SK-N-SH (cell line): ENCODE data around the gene MRPS35. TPM values are rescaled to one million over a fixed set of nuclear protein-coding genes. Genes with fewer than 3 reads are reported as not detected.

ENCODE experiments used
- CTCF ChIA-PET: fragments of 300-600, 350-600 bp; formaldehyde crosslinking; extraction: SDS; loops from one replicate; lab custom pipeline; 2021; lab: Yijun Ruan, JAX
- POLR2A ChIA-PET: fragments of 350-600 bp; sonication (Branson Sonifier 250); formaldehyde crosslinking; extraction: SDS; loops from one replicate; lab custom pipeline; 2020; ENCODE audit warnings: antibody characterized with exemption, inconsistent platforms; lab: Yijun Ruan, JAX
- DNase-seq: peaks from one replicate; pipeline ENCODE4 v3.0.0; 2012
- H2AFZ ChIP-seq: fragments of 200-600 bp; sonication (generic); 2 replicates; pipeline ENCODE4 v1.8.1; 2016; ENCODE audit warnings: antibody characterized with exemption, mild to moderate bottlenecking, low read depth
- H3F3A ChIP-seq: fragments of 200-600 bp; sonication (generic); replicated peaks from 2 replicates; pipeline ENCODE3; 2016; ENCODE audit warnings: antibody characterized with exemption, mild to moderate bottlenecking; ENCODE audit not compliant: insufficient read depth
- H3K27ac ChIP-seq, 2 experiments: fragments of 200-500 bp in 1 of 2; fragments of 200-600 bp in 1 of 2; sonication (Bioruptor generic) in 1 of 2; sonication (generic), shearing (Covaris generic) in 1 of 2; 2 replicates each; pipeline versions ENCODE4 v1.5.1 to v1.6.1; 2014 to 2016; ENCODE audit warnings: low read depth in 2 of 2, inconsistent platforms in 1 of 2, low read length in 1 of 2, mild to moderate bottlenecking in 1 of 2, mixed read lengths in 1 of 2
- H3K27me3 ChIP-seq: fragments of 200-600 bp; sonication (generic), shearing (Covaris generic); 2 replicates; pipeline ENCODE4 v1.6.1; 2016; ENCODE audit warnings: mixed run types; ENCODE audit not compliant: insufficient read depth
- H3K36me3 ChIP-seq, 2 experiments: fragments of 200-500 bp in 1 of 2; fragments of 200-600 bp in 1 of 2; sonication (Bioruptor generic) in 1 of 2; sonication (generic) in 1 of 2; replicated peaks in 1 of 2; 2 replicates each; pipeline versions ENCODE3 to v1.5.1; 2014 to 2016; ENCODE audit warnings: low read length in 1 of 2, mild to moderate bottlenecking in 1 of 2; ENCODE audit not compliant: insufficient read depth in 2 of 2, control insufficient read depth in 1 of 2
- H3K4me1 ChIP-seq, 2 experiments: fragments of 200-500 bp in 1 of 2; fragments of 200-600 bp in 1 of 2; sonication (Bioruptor generic) in 1 of 2; sonication (generic), shearing (Covaris generic) in 1 of 2; 2 replicates each; pipeline versions ENCODE4 v1.5.1 to v1.6.1; 2014 to 2016; ENCODE audit warnings: low read depth in 1 of 2, low read length in 1 of 2, mixed run types in 1 of 2; ENCODE audit not compliant: insufficient read depth in 2 of 2, control insufficient read depth in 1 of 2
- H3K4me2 ChIP-seq: fragments of 200-600 bp; sonication (generic), shearing (Covaris generic); 2 replicates; pipeline ENCODE4 v1.6.1; 2017; ENCODE audit warnings: mixed run types
- H3K4me3 ChIP-seq, 2 experiments: fragments of 200-500 bp in 1 of 2; fragments of 200-600 bp in 1 of 2; sonication (Bioruptor generic) in 1 of 2; sonication (generic), shearing (Covaris generic) in 1 of 2; 2 replicates each; pipeline versions ENCODE4 v1.5.1 to v1.8.1; 2014 to 2016; ENCODE audit warnings: low read depth in 2 of 2, inconsistent platforms in 1 of 2, low read length in 1 of 2, mild to moderate bottlenecking in 1 of 2, mixed read lengths in 1 of 2, moderate library complexity in 1 of 2
- H3K79me2 ChIP-seq: fragments of 200-600 bp; sonication (generic); 2 replicates; pipeline ENCODE4 v1.8.1; 2017; ENCODE audit warnings: mild to moderate bottlenecking; ENCODE audit not compliant: insufficient read depth
- H3K9ac ChIP-seq: fragments of 200-600 bp; sonication (generic); 2 replicates; pipeline ENCODE4 v1.6.1; 2017; ENCODE audit warnings: mixed run types
- H3K9me2 ChIP-seq: fragments of 200-600 bp; sonication (generic); 2 replicates; pipeline ENCODE4 v1.6.1; 2017; ENCODE audit warnings: mixed run types
- H3K9me3 ChIP-seq: fragments of 200-600 bp; sonication (generic); 2 replicates; pipeline ENCODE4 v1.6.1; 2017; ENCODE audit warnings: mixed run types, mild to moderate bottlenecking, moderate library complexity
- H4K20me1 ChIP-seq: fragments of 200-600 bp; sonication (generic); 2 replicates; pipeline ENCODE4 v1.6.1; 2017; ENCODE audit warnings: mild to moderate bottlenecking, mixed run types; ENCODE audit not compliant: insufficient read depth
- CTCF ChIP-seq: fragments of 200-600 bp; sonication (generic); IDR thresholded peaks from 2 replicates; pipeline ENCODE4 v1.6.1; 2017; ENCODE audit warnings: antibody characterized with exemption, mild to moderate bottlenecking, moderate library complexity
- FOXM1 ChIP-seq: IDR thresholded peaks from 2 replicates; pipeline ENCODE4 v1.4.0; 2012; ENCODE audit warnings: low read depth, mild to moderate bottlenecking
- GABPA ChIP-seq: IDR thresholded peaks from 2 replicates; pipeline ENCODE4 v1.4.0; 2012; ENCODE audit warnings: low read depth, mild to moderate bottlenecking
- GATA2 ChIP-seq: sonication (generic); formaldehyde crosslinking; IDR thresholded peaks from 2 replicates; pipeline ENCODE4 v1.5.0; 2020; ENCODE audit warnings: mild to moderate bottlenecking, missing genetic modification reagents
- IRF3 ChIP-seq: fragments of 150-350 bp; IDR thresholded peaks from 2 replicates; pipeline ENCODE4 v1.6.1; 2016; ENCODE audit warnings: mild to moderate bottlenecking, low read depth, low read length
- JUND ChIP-seq: IDR thresholded peaks from 2 replicates; pipeline ENCODE4 v1.4.0; 2012
- MEF2A ChIP-seq: IDR thresholded peaks from 2 replicates; pipeline ENCODE4 v1.4.0; 2012; ENCODE audit warnings: low read depth, borderline replicate concordance
- MXI1 ChIP-seq: IDR thresholded peaks from 2 replicates; pipeline ENCODE4 v1.6.1; 2012; ENCODE audit warnings: mild to moderate bottlenecking, low read depth, low read length, improper control_type of control experiment
- NFIC ChIP-seq: IDR thresholded peaks from 2 replicates; pipeline ENCODE4 v1.4.0; 2012; ENCODE audit warnings: borderline replicate concordance
- NRF1 ChIP-seq: IDR thresholded peaks from 2 replicates; pipeline ENCODE4 v1.6.1; 2012; ENCODE audit warnings: low read depth, mild to moderate bottlenecking, low read length
- POLR2AphosphoS5 ChIP-seq: IDR thresholded peaks from 2 replicates; pipeline ENCODE4 v1.6.1; 2012; ENCODE audit warnings: low read depth, low read length
- RAD21 ChIP-seq: IDR thresholded peaks from 2 replicates; pipeline ENCODE4 v1.6.1; 2012; ENCODE audit warnings: mild to moderate bottlenecking, low read length
- TCF12 ChIP-seq: IDR thresholded peaks from 2 replicates; pipeline ENCODE4 v1.4.0; 2012
- USF1 ChIP-seq: IDR thresholded peaks from 2 replicates; pipeline ENCODE4 v1.4.0; 2012; ENCODE audit warnings: low read depth, borderline replicate concordance
- USF2 ChIP-seq: fragments of 150-350 bp; IDR thresholded peaks from 2 replicates; pipeline ENCODE4 v1.6.1; 2017; ENCODE audit warnings: antibody characterized with exemption, low read length, low read depth, borderline replicate concordance
- polyA plus RNA-seq, 3 experiments: library from polyadenylated mRNA; depleted of rRNA; stranded (reverse); fragments of >200 nt; gene quantifications; 2 replicates each; pipeline ENCODE4 v1.2.3, GENCODE V29; 2012

MRPS35 gene
- polyA plus RNA-seq, 1 of the 3 experiments (the other 2 are of a cell fraction) = 32.4 TPM

- Histone ChIP-seq H3K4me3 (no peak overlapping the region), H3K9me3 (no peaks in the 10 kb centered on the region), H3K9ac (no peak overlapping the region), H3F3A (peaks cover 23% of the 10 kb centered on the region), H3K9me2 (no peaks in the 10 kb centered on the region), H3K36me3 (peaks cover 88 to 97% of the 10 kb centered on the region in 2 experiments), H3K27me3 (no peaks in the 10 kb centered on the region), H4K20me1 (no peaks in the 10 kb centered on the region), H3K4me1 (no peaks in the 10 kb centered on the region), H3K27ac (no peak overlapping the region)
- no peak for DNase-seq
- POLR2A ChIA-PET = no interaction called here
- CTCF ChIA-PET = interaction anchor here (1.7 kb wide), 1 partner anchor 21 kb away, joined by 4 read pairs; no protein-coding TSS in a partner anchor
- TF ChIP-seq CTCF (no peak), RAD21 (no peak), FOXM1 (no peak), MEF2A (no peak), TCF12 (no peak), USF2 (no peak), POLR2AphosphoS5 (no peak), IRF3 (no peak), USF1 (no peak), NFIC (no peak), GABPA (no peak), NRF1 (no peak), JUND (no peak), MXI1 (no peak), GATA2 (no peak)
- TF ChIP-seq, all 33 proteins: peak for 0
- no peak overlapping the region for H3K4me2 ChIP-seq
- no peaks in the 10 kb centered on the region for H3K79me2 ChIP-seq
- no peak overlapping the region for H2AFZ ChIP-seq
Measured at GRCh38 chr12:27686147-27686546, 24.5 kb upstream of the MRPS35 start.
